Ammon's horn (tissue), 1 donor: ENCODE data around the gene MRPL20.
"Not testable (repeated sequence)": the region's sequence is repeated elsewhere in the genome, so short reads cannot be mapped to it uniquely, and the experiment has no call there.

Source experiments
- DNase-seq: peaks from one replicate; pipeline ENCODE4 v3.0.0-alpha.2; 2016; ENCODE audit warnings: low spot score

MRPL20 gene

GRCh38 chr1:1437033-1437903 is 30.2 kb upstream of the MRPL20 start:
- no peak for DNase-seq

GRCh38 chr1:1436630-1437032 is 29.5 kb upstream of the MRPL20 start:
- DNase-seq = no peak

- no peak for DNase-seq
Measured at GRCh38 chr1:1435911-1436629, 29.0 kb upstream of the MRPL20 start.

GRCh38 chr1:1435106-1435903 is 28.2 kb upstream of the MRPL20 start, which contains the start of gene VWA1:
VWA1 (plus strand) TSS chr1:1435690; CDS start chr1:1435749, 59 bp downstream.
- DNase-seq = peak; percentile 83

GRCh38 chr1:1434824-1435105 is 27.7 kb upstream of the MRPL20 start:
- no peak for DNase-seq

- DNase-seq = peak; percentile 80
Measured at GRCh38 chr1:1434131-1434823, 27.2 kb upstream of the MRPL20 start.

- no peak for DNase-seq
Measured at GRCh38 chr1:1433804-1434130, 26.7 kb upstream of the MRPL20 start.

GRCh38 chr1:1432951-1433803 is 26.1 kb upstream of the MRPL20 start:
- peak; percentile 88 for DNase-seq

- no peak for DNase-seq
Measured at GRCh38 chr1:1432274-1432950, 25.3 kb upstream of the MRPL20 start.

DNA sequence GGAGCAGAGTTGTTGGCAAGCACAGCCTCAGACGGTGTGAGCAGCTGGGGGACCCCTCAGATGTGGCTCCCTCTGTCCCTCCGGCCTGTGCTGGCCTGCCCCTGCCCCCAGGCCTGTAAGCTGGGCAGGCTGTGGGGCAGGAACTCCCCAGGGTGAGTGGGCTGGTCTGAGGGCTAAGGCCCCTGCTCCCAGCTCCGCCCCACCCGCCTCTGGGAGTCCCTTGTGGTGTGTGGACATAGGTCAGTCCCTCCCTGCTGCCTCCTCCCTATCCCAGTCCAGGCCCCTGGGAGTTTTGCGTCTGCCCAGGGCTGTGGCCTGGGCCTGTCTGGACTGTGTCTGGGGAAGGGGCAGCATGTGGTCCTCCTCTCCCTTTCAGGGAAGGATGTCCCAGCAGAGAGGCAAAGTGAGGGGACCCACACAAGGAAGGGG is 24.8 kb upstream of the MRPL20 start:
- DNase-seq = no peak

- no peak for DNase-seq
Measured at GRCh38 chr1:1430992-1431844, 24.1 kb upstream of the MRPL20 start.

GRCh38 chr1:1430114-1430982 is 23.3 kb upstream of the MRPL20 start:
- peak; percentile 79 for DNase-seq

GRCh38 chr1:1429671-1430073 is 22.6 kb upstream of the MRPL20 start:
- no peak for DNase-seq

DNA sequence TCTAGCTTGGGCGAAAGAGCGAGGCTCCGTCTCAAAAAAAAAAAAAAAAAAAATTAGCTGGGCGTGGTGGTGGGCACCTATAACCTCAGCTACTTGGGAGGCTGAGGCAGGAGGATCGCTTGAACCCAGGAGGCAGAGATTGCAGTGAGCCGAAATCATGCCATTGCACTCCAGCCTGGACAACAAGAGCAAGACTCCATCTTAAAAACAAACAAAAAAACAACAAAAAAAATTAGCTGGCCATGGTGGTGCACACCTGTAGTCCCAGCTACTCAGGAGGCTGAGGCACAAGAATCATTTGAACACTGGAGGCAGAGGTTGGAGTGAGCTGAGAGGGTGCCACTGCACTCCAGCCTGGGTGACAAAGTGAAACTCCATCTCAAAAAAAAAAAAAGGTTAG is 21.9 kb upstream of the MRPL20 start:
- not testable (repeated sequence) for DNase-seq

- no peak for DNase-seq
Measured at GRCh38 chr1:1428174-1428573, 21.1 kb upstream of the MRPL20 start.

DNA sequence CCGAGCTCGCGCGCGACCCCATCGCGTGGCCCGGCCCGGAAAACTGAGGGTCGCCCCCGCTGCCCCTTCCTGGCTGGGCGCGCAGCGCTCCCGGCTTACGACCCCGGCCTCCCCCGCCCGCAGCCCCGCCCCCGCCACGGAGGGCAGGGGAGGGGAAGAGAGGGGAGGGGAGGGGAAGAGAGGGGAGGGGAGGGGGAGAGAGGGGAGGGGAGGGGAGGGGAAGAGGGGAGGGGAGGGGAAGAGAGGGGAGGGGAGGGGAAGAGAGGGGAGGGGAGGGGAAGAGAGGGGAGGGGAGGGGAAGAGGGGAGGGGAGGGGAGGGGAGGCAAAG is 20.7 kb upstream of the MRPL20 start:
- no peak for DNase-seq

DNA sequence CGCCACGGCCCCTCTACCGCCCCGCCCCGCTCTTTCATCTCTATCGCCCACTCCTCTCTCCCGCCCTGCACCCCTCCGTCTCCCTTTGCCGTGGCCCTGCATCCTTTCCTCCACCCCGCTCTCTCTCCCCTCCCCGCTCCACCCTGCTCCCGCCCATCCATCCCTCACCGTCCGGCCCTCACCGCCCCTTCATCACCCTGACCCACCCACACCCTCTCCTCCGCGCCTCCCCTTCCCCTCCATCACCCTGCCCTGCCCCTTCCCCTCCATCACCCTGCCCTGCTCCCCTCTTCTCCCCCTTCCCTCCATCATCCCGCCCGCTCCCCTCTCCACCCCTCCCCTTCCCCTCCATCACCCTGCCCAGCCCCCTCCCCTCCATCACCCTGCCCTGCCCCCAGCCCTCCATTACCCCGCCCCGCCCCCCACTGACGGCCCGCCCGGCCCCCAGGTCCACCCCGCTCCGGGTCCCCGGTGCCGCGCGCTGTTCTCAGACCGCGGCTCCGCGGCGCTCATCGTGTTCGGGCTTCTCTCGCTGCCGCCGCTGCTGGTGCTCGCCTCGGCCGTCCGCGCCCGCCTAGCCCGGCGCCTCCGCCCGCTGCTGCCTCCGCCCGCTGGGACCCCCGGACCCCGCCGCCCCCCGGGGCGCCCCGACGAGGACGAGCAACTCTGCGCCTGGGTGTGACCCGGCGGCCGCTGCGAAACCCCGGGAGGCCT is 20.2 kb upstream of the MRPL20 start:
- peak; percentile 84 for DNase-seq

DNA sequence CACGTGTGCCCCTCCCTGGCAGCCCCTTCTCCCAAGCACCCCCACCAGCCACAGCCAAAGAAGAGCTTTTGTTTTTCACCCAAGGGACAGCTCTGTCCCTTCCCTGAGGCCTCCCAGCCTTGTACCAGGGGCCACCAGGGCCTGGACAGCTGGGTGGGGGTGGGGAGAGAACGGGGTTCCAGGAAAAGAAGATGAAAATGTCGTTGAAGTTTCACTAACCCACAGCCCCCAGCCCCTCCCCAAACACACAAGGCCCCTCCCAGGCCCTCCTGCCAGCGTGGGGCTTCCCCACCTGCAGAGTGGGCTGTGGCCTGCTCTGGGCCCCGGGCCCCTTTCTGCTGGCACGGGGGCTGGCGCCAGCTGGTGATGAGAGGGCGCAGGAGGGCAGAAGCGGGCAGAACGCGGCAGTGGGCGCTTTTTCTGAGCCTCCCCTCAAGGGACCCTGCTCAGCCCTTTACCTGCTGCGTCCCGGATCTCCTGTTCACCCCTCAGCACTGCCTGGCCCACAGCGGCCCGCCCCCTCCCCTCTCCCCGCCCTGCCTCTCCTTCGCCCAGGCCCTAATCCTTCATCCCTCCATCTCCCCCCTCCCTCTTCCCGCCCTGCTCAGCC is 19.5 kb upstream of the MRPL20 start:
- peak; percentile 87 for DNase-seq
